Measurements from ENCODE around the gene PA2G4.
A peak's percentile ranks its signal among the peaks of the same experiment; 100 is the strongest.

The PA2G4 gene

DNA sequence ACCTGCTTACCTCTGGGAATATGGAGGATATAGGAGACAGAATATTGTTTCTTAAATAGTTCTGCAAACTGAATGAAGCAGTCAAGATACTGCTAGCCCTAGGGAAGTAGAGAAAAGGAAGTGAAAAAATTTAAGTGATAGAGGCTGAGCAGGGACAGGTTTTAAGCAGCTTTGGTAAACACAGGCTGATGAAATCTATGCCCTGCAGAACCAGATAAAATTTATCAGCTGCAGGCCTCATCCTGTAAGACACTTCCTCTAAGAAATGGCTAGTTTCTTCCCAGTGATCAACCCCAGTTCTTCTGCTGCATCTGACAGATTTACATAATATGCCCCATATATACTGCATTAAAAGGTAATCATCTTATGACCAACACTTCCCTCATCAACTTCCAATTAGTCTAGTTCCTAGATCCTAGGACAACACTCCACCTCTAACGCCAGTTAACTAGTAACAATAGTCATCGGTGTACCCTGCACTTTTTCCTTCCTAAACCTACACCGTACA is 22.4 kb downstream of the PA2G4 start:
- peak overlapping the region; percentile 49 for H3K4me3 ChIP-seq (ENCODE audit: low read depth, low read length)
- no peak for TF ChIP-seq CTCF (IDR thresholded peaks at IDR 0.05; ENCODE audit: control insufficient read depth, extremely low read depth, insufficient read depth)
- no peak for DNase-seq (ENCODE audit: low read depth)

DNA sequence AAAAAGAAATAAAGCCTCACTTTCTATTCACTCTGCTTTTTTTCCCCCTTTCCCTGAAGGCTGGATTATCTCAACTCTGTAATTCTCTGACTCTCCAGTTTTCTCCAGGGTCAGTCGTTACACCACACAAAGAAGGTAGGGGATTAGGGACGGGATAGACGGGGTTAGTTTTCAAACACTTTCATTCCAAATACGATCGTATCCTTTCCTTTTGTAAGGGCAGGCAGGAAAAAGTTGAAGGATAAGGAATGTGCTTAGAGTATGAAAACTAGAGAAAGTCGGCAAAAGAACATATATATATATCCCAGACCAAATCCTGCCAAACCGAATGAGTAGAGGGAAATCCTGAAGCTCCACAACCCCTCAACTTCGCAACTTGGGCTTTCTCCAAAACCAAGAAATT is 23.1 kb downstream of the PA2G4 start:
- TF ChIP-seq CTCF (IDR thresholded peaks at IDR 0.05; ENCODE audit: control insufficient read depth, extremely low read depth, insufficient read depth) = no peak
- no peak for DNase-seq (ENCODE audit: low read depth)
- H3K4me3 ChIP-seq (ENCODE audit: low read depth, low read length) = peak overlapping the region; percentile 49

DNA sequence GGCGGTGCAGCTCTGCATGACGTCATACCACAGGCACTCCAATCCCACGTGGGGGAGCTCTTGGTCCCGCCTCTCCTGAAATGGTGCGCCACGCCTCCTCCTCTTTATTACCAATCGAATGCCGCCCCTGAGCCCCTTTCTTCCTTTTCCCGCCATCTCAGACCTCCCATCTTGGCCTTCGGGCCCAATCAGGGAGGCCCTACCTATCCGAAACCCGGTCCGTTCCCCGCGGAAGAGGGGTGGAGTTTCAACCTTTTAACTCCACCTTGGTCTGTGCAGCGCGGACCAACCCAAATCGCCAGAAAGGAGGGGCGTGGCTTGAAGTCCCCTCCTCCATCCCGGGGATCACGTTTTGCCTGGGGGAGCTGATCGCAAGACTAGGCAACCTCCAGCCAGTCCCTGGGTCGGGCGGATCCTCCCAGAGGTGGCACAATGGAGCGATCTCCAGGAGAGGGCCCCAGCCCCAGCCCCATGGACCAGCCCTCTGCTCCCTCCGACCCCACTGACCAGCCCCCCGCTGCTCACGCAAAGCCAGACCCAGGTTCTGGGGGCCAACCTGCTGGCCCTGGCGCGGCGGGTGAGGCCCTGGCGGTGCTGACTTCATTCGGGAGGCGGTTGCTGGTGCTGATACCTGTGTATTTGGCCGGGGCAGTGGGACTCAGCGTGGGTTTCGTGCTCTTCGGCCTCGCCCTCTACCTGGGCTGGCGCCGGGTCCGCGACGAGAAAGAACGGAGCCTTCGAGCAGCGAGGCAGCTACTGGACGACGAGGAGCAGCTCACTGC is 23.7 kb downstream of the PA2G4 start, which contains the start of gene ESYT1:
ESYT1 (plus strand) TSS at position 380 of the 782 bp plus-strand sequence; CDS start at position 433, 53 bp downstream.
- peak; percentile 99 for DNase-seq (ENCODE audit: low read depth)

GRCh38 chr12:56128670-56129205 is 24.4 kb downstream of the PA2G4 start:
- no peak for DNase-seq (ENCODE audit: low read depth)
- no peak for TF ChIP-seq CTCF (IDR thresholded peaks at IDR 0.05; ENCODE audit: control insufficient read depth, extremely low read depth, insufficient read depth)
- H3K4me3 ChIP-seq (ENCODE audit: low read depth, low read length) = peak overlapping the region; percentile 88

More for the DNA sequence above, 23.7 kb downstream of the PA2G4 start, which contains the start of gene ESYT1:
- H3K4me3 ChIP-seq (ENCODE audit: low read depth, low read length) = peak within 1 kb of the TSS; percentile 88
- TF ChIP-seq CTCF (IDR thresholded peaks at IDR 0.05; ENCODE audit: control insufficient read depth, extremely low read depth, insufficient read depth) = no peak

DNA sequence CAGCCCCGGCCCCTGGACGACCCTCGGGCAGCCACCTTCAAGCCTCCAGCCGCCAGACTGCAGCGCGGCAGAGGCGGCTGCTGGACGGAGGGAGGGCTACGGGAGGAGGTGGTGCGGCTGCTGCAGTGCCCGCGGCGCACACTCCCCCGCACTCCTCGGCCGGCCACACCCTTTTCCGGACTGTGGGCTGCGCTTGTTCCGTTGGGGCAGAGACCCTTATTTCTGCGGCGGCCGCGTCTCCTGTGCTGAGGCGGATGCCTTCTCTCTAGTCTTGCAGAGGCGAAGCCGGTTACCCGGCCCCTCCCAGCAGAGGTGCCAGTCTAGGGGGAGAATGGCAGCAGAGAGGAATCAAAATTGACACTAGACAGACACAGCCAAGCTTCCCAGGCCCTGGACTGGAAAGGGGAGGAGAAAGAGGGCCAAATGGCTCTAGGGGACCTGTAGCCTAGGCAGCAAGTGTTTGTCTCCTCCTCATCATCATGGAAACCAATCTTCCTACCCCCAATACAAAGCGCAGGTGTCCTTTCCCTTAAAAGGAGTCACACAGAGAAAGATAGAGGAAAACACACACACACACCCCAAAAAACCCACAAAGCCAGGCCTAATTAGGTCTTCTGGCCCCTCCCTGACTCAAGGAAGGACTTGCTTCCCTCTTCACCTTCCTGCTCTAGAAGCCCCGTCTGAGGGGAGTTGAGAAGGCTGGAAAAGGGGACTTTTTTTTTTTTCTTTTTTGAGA is 25.0 kb downstream of the PA2G4 start:
- peak overlapping the region; percentile 88 for H3K4me3 ChIP-seq (ENCODE audit: low read depth, low read length)
- no peak for DNase-seq (ENCODE audit: low read depth)
- TF ChIP-seq CTCF (IDR thresholded peaks at IDR 0.05; ENCODE audit: control insufficient read depth, extremely low read depth, insufficient read depth) = no peak

DNA sequence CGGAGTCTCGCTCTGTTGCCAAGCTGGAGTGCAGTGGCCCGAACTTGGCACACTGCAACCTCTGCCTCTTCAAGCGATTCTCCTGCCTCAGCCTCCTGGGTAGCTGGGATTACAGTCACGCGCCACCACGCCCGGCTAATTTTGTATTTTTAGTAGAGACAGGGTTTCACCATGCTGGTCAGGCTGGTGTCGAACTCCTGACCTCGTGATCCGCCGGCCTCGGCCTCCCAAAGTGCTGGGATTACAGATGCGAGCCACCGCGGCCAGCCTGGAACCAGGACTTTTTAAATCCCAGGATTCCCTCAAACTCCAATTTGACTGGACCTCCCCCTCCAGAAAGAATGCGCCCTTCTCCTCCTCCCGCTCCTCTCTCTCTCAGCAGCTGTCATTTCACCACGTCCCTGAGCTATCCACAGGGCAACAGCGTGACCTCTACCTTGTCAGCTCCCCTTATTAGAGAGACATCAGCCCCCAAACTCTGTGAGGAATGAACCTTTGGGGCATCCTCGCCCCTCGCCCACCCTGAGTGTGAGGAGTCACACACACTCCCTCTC is 25.7 kb downstream of the PA2G4 start:
- TF ChIP-seq CTCF (IDR thresholded peaks at IDR 0.05; ENCODE audit: control insufficient read depth, extremely low read depth, insufficient read depth) = no peak
- DNase-seq (ENCODE audit: low read depth) = no peak
- H3K4me3 ChIP-seq (ENCODE audit: low read depth, low read length) = no peak overlapping the region

All from LNCaP clone FGC (cell line).